Stimulated activated CD4-positive, alpha-beta T cell treated with anti-CD3 and anti-CD28 coated beads, TNF-alpha, amount 100 ng/mL, for 24 hours (primary cell): ENCODE data around the gene SLCO6A1.
"Not testable (repeated sequence)": the region's sequence is repeated elsewhere in the genome, so short reads cannot be mapped to it uniquely, and the experiment has no call there.

Source experiments
- DNase-seq, 3 experiments: peaks; one replicate each; pipeline ENCODE4 v3.0.0-alpha.2; 2020; ENCODE audit warnings: low read depth in 3 of 3

Gene SLCO6A1, protein sequence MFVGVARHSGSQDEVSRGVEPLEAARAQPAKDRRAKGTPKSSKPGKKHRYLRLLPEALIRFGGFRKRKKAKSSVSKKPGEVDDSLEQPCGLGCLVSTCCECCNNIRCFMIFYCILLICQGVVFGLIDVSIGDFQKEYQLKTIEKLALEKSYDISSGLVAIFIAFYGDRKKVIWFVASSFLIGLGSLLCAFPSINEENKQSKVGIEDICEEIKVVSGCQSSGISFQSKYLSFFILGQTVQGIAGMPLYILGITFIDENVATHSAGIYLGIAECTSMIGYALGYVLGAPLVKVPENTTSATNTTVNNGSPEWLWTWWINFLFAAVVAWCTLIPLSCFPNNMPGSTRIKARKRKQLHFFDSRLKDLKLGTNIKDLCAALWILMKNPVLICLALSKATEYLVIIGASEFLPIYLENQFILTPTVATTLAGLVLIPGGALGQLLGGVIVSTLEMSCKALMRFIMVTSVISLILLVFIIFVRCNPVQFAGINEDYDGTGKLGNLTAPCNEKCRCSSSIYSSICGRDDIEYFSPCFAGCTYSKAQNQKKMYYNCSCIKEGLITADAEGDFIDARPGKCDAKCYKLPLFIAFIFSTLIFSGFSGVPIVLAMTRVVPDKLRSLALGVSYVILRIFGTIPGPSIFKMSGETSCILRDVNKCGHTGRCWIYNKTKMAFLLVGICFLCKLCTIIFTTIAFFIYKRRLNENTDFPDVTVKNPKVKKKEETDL

DNA sequence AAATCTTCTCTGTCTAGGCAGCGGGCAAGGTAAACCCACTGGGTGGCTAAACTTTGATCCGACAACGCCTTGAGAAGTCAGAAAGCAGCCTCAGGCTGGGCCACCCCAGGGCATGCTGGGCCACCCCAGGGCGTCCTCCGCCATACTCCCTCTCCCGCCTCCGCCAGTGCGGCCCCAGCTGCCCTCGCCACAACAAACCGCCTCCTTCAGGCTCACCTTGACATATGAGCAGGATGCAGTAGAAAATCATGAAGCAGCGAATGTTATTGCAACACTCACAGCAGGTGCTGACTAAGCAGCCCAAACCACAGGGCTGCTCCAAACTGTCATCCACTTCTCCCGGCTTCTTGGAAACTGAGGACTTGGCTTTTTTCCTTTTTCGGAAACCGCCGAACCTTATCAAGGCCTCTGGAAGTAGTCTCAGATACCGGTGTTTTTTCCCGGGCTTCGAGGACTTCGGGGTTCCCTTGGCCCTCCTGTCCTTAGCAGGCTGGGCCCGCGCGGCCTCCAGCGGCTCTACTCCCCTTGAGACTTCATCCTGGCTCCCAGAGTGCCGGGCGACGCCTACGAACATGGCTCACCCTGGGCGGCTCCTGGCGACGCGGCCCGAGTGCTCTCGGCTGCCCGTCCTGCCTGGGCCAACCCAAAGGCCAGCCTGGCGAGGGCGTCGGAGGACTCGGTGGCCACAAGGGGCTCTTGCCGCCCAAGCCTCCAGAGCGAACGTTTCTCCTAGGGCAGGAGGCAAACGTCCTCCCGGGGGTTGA is at the start of gene SLCO6A1:
TSS of gene SLCO6A1 (minus strand) at position 731 of the 764 bp plus-strand sequence. CDS start at position 574, 157 bp downstream.
- no peak for DNase-seq

DNA sequence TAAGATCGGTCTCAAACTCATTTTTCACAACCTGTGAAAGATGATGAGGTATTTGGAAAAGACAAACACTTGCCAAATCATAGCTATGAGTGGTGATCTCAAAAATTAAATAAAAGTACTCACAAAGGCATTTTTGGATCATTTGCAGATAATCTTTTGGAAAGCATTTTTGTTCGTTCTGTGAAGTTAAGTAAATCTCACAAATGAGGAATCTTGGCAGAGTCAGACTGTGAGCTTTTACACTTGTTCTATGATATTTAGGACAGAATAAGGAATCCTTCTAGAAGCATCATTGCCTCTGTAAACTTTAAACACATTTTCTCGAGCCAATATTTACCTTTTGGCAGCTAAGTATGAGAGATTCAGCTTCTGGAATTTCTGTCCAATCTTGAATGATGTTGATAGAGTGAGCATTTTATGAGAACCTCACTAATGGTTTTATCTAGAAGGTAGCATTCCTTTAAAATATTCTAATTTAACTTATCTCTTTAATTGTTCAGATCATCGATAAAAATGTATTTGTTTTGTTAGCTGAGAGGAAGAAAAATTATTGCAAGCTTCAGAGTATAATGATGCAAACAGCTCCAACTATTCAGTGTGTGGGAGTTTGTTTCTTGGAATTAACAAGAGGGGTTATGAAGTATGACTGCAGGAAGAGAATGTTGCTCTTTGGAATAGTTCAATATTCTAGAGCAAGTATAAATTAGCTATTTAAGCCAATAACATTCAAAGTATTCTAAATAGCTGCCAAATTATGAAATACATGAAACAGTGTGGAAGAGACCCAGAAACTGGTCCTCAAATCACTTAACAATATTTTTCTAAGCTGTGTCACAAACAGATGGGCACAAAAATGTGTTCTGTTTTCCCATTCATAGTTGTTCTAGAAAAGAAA is 48.6 kb upstream of the SLCO6A1 start:
- DNase-seq: no peak

DNA sequence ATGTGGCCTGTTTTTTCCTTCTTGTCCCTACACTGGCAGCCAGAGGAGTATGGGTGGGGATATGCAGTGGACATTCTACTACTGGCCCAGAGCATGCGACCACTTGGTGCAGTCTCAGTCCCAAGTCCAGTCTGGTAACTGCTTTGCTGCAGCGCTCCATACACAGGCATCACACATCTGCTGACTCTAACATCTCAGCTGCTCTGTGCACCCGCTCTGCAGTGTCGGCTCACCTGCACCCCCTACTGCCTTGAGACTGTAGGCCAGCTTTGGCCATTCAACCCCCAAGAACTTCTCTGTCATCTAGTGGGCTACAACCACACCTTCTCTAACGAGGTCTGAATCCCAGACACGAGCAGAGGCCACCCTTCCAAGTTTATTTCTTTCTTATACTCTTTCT is 46.4 kb upstream of the SLCO6A1 start:
- DNase-seq: no peak

DNA sequence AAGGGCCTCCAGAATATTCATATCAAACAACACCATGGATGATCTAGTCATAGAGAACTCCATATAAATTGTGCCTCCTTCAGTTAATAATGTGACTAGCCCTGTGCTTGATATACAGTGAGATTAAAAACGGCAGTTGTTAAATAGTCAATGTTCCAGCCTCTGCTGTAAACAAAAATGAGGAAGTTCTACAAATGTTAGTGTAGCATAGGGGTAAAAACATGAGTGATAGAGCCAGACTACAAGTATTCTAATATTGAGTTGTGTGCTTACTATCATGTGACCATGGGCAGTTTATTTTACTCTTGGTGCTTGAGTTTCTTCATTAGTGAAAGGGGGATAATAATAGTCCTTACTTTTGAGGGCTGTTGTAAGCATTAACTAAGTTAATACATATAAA is 43.3 kb upstream of the SLCO6A1 start:
- no peak for DNase-seq

DNA sequence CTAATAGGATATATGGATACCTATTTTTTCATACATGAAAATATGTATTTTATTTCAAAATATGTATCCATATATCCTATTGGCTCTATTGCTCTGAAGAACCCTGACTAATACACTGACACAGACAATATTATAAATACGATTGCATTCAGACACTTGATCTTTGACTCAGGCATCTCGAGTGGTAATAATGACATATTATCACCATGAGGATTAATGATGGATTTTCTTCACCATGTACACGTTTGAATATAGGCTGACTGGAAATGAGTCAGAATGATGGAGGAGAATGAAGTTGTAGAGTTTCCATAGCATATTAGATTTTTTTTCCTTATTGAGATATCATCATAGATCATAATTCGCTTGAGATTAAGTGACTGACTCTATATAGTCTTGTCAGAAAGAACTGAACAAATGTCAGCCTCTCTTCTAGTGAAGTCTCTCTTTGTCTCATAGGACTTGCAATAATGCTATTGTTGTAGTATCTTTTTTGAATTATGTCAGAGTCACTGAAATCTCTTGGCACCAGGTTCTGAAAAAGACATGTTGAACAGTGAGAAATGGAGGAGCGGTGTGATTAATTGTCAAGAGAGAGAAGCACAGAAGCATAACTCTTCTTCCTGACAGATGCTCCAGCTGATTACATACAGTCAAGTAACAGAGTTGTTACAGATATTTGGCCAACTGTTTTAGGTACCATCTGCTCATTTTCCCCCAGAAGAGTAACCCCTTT is 41.4 kb upstream of the SLCO6A1 start:
- DNase-seq: no peak

DNA sequence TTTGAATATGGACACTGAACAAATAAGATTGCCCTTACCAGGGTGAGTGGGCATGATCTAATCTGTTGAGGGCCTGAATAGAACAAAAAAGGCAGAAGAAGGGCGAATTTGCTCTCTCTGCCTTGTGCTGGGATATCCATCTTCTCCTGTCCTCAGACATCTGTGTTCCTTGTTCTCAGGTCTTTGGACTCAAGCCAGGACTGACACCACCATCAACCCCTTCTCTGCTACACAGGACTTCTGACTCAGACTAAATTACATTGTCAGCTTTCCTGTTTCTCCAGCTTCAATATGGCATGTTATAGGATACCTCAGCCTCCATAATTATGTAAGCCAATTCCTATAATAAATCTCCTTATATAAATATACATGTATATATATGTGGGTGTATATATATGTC is 40.8 kb upstream of the SLCO6A1 start:
- DNase-seq: no peak

DNA sequence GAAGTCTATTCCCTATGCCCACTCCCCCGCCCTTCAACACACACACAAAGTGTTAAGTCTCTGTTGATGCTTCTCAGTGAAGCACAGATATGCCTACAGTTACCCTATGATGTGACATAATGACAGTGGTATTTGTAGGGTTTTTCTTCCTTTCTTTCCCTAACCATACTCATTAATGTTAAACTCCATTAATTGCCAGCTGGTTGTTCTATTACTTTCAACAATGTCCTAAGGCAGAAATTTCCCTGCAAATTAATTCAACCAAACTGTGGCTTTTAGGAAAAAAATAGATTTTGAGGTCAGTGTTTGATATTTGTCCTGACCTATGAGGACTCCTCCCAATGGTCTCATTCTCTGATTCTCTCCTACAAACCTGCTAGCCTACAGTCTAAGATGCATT is 38.2 kb upstream of the SLCO6A1 start:
- DNase-seq: no peak

DNA sequence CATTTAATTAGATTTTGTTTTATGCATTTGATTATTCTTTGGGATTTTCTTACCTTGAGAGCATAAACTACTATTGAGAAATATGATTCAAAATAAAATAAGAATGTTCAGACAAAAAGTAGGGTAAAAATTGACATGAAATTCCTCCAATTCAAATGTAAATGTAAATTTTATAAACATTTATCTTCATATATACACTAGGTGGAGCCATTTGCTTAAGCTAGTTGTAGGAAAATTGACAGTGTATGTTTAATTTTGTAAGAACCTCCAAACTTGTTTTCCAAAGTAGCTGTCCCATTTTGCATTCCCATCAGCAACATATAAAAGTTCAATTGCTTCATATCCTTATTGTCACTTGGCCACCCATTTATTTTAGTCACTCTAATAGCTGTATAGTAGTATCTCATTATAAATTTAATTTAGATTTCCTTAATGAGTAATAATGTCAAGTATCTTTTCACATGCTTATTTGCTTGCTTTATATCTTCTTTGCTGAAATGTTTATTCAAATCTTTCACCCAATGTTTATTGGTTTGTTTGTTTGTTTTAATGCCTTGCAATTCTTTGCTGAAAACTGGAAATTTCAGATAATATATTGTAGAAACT is 37.6 kb upstream of the SLCO6A1 start:
- DNase-seq: no peak

DNA sequence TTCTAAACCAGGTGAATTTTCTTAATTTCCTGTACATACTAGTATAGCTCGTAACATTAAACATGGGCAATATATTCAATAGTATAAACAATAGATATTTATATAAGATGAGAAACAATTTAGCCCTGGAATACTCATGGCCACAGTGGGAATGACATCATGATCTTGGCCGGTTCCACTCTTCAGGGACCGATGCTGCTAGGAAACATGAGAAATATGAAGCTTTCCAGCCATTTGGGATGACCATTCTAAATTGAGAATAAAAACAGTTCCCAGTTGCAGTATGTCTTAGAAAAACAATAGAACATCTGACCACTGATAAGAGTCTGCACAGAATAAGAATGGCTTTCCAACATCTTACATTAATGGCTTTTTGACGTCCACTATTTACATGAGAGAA is 33.3 kb upstream of the SLCO6A1 start:
- DNase-seq: no peak

DNA sequence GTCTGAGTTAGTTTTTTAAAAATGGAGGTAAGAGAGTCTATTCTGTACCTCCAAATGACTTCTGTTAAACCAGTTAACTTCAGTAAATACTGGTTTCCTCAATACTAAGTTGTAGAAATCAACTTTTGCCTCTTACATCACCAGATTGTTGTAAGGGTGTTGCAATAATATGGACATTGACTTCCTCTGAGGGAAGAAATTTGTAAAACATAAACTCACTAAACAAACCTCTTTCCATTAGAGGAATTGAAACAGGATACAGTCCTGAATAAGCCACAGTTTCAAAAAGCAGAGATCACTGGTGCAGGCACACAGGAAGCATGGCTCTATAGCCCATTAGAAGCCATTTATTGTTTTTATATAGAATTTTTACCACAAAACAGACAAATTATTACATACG is 32.7 kb upstream of the SLCO6A1 start:
- DNase-seq: no peak

DNA sequence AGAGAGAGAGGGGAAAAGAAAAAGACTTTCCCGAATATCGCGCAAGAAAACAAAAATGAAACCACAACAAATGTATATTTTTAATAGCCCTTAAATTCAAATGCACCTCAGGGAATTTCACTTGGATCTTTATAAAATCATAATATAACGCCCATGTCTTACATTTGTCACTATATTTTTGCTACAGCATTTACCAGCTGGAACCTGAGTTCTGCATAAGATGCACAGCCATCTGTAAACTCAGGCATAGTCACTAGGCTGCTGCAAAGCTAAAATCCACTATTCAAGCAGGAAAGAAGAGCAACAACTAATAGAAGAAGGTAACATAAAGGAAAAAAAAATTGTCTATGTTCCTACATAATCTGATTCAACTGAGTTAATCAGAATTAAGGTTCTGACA is 30.6 kb upstream of the SLCO6A1 start:
- DNase-seq: no peak

DNA sequence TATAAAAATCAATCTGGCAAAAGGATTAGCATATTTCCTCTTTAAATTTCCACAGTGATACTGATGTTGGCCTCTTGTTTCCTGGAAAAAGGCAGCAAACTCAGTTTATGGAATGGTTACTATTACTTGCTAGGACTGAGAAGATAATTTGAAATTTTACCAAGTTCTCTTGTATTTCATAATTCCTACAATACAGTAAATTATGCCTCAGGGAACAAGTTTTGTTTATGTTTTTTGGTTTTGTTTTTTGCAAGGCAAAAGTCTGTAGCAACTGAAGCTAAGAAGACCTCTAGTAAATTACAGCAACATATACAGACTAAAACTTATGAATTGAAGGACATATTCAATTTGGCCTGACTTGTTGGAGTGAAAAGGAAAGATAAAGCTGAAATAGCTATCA is 30.2 kb upstream of the SLCO6A1 start:
- no peak for DNase-seq

DNA sequence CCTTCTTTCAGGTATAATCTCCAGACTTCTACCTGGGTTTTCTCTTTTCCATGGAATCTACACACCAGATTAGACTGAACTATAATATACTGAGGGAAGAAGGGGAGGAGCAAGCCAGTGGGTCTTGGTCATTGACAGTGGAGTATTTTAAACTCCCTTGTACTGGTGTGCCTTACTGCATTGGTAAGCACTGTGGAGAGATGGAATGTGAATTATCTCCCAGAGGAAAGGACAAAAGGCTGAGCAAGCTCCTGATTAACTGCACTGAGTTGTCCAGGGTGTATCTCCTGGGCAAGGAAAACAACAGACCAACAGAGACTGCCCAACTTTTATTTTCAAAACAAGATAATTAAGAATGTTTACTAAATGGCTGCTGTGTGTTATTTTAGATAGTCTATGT is 29.8 kb upstream of the SLCO6A1 start:
- DNase-seq: no peak

DNA sequence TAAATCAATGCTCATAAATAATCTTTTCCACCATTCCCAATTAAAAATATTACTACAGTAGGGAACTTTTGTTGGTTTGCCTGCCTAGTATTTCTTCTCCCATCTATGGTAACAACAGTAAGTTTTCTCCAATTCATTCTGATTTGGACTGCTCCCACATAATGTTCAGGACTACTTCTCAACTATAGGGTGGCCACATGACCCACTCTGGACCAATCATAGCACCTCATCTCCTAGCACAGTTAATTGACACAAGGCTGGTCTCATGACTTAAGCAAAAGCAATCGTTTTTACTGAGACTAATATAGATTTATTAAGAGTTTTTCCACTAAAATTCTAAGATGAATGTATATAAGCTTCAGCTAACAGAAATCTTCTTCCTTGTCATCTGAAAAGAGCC is 28.7 kb upstream of the SLCO6A1 start:
- DNase-seq: no peak

DNA sequence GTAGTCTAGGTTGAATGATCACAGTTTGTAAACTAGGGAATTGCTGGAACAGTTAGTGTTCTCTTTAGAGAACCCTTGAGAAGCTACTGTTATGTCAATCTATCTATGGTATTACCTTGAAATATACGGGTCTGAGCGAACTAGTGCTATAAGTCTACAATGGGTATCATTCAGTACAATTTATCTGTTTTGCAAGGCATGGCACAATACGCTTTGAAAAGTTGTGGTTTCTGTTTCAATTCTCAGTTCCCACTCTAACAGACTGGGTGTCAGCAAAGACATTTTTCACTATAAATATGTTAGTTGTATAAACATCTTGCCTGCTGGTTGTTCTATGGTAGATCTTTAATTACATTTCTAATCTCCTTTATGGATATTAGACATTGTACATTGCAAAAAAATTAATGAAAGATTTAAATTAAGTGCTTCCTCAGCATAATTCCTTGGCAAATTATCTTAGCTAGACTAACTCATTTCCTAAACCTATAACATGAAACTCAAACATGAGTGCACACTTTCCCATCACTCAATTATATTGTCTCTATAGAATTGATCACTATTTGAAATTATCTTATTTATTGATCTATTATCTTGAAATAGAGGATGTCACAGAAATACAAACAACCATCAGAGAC is 24.9 kb upstream of the SLCO6A1 start:
- DNase-seq: no peak

DNA sequence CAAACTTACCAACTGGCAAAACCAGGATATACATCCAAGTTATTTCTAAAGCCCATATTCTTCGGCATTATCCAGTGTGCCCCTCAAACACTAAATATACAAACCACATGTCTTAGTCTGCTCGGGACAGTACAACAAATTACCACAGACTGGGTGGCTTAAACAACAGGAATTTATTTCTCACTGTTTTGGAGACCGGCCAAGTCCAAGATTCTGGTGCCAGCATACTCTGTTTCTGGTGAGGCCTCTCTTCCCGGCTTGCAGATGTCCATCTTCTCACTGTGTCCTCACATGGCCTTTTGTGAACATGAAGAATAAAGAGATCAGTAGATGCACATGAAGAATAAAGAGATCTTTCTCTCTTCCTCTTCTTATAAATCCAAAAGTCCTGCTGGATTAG is 12.9 kb upstream of the SLCO6A1 start:
- DNase-seq: no peak

DNA sequence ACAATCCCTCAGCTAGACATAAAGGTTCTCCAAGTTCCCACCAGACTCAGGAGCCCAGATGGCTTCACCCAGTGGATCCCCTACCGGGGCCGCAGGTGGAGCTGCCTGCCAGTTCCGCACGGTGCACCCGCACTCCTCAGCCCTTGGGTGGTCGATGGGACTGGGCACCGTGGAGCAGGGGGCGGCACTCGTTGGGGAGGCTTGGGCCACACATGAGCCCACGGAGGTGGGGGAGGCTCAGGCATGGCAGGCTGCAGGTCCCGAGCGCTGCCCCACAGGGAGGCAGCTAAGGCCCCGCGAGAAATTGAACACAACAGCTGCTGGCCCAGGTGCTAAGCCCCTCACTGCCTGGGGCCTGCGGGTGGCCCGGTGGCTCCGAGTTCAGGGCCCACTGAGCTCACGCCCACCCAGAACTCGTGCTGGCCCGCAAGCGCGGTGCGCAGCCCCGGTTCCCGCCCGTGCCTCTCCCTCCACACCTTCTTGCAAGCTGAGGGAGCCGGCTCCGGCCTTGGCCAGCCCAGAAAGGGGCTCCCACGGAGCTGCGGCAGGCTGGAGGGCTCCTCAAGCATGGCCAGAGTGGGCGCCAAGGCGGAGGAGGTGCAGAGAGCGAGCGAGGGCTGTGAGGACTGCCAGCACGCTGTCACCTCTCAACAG is 7.4 kb downstream of the SLCO6A1 start:
- DNase-seq: not testable (repeated sequence)

DNA sequence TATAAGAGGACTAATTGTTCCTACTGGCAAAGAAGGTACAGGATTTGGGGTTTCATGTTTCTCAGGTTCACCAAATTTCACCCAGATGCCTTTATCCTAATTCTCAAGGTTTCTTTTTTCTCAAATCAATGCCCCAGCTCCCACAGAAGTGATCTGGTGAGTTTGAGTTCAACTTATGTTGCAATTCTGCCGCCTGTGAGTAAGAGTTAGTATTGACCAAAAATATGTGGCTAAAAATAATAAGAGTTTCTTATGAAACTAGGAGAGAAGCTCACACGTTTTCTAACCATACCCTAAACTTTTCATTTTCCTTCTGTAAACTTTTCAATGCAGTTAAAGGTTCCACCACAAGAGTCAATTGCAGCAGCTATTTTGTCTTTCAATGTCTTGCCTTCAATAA is 15.1 kb downstream of the SLCO6A1 start:
- no peak for DNase-seq

DNA sequence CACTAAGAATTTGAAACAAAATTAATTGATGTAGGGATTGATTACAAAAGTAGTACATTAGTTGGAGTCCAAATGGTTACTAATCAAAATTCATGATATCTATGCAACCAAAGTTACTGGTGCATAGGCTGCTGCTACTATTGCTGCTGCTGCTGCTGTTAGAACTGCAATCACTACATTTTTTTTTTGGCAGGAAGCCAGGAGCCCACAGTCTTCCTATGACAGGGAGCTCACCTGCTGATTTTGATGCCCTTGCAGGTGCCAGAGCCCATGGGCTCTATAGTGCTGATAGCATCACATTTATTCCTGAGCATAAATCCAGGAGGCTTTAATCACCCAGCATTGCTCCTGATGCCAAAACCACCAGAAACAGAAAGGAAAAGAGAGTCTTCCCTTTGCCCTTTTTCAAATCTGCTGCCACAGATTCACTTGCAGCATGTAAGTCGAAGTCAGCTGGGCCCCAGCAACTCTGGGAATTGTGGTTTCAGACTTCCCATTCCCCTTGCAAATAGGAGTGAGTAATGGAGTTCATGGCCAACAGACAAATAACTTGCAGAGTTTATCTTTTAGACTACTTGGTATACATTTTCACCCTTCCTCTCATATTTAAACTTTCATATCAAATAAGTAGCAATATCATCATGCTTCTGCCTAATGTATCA is 17.6 kb downstream of the SLCO6A1 start:
- DNase-seq: no peak
